Transverse colon (tissue), 4 donors: ENCODE results near the gene FBXL14. TPM values are rescaled to one million over a fixed set of nuclear protein-coding genes. Genes with fewer than 3 reads are reported as not detected.

ENCODE experiments used
- DNase-seq: peaks from one replicate; pipeline ENCODE4 v3.0.0-alpha.2; 2019
- H3K27ac ChIP-seq, 4 donors: fragments of 200-600 bp; sonication (generic); 2 replicates each; pipeline ENCODE4 v1.5.1; 2016 to 2018; ENCODE audit warnings: inconsistent platforms in 4 of 4
- H3K27me3 ChIP-seq: fragments of 200-600 bp; sonication (generic); 2 replicates; pipeline ENCODE4 v1.5.1; 2017; ENCODE audit warnings: inconsistent platforms
- H3K36me3 ChIP-seq, 4 donors: fragments of 200-600 bp; sonication (generic); 2 replicates each; pipeline ENCODE4 v1.5.1; 2017 to 2019; ENCODE audit warnings: inconsistent platforms in 4 of 4
- H3K4me1 ChIP-seq, 4 donors: fragments of 200-600 bp; sonication (generic); 2 replicates each; pipeline ENCODE4 v1.5.1; 2017 to 2020; ENCODE audit warnings: inconsistent platforms in 4 of 4
- H3K4me3 ChIP-seq, 4 donors: fragments of 200-600 bp; sonication (generic); 1 replicate in 1 of 4; 2 replicates in 3 of 4; pipeline versions ENCODE4 v1.5.1 to v1.6.1; 2017 to 2019; ENCODE audit warnings: inconsistent platforms in 4 of 4
- H3K9me3 ChIP-seq, 2 donors: fragments of 200-600 bp; sonication (generic); 2 replicates each; pipeline ENCODE4 v1.5.1; 2017 to 2019; ENCODE audit warnings: inconsistent platforms in 2 of 2
- EP300 ChIP-seq: sonication (generic); formaldehyde crosslinking; IDR thresholded peaks from one replicate; pipeline ENCODE4 v1.6.1; 2017; ENCODE audit warnings: antibody characterized with exemption, low read depth
- POLR2A ChIP-seq: fragments of 450-650 bp; IDR thresholded peaks from one replicate; pipeline ENCODE4 v1.6.1; 2016; ENCODE audit warnings: antibody characterized with exemption, mild to moderate bottlenecking, moderate library complexity
- POLR2AphosphoS5 ChIP-seq, 3 donors: sonication (generic); formaldehyde crosslinking; IDR thresholded peaks; one replicate each; pipeline ENCODE4 v1.6.1; 2016; ENCODE audit warnings: antibody characterized with exemption in 3 of 3
- WGBS, 2 donors: methylation state at CpG; one replicate each; pipeline ENCODE4 v1.1.5; 2018; ENCODE audit warnings: low coverage in 1 of 2; 5-methylcytosine and 5-hydroxymethylcytosine counted together
- in situ Hi-C, 4 donors: fragments of 200-750 bp; cut with MboI; loops; one replicate each; pipeline versions ENCODE4 v1.15.0 to v1.15.1; 2017; ENCODE audit warnings: low sequenced_read_pairs in 3 of 4, low pct_ligation_motif_present in 1 of 4, low pct_unique_long_range_greater_than_20kb in 1 of 4
- intact Hi-C: fragments of 100-400 bp; cut with DNase I; formaldehyde crosslinking; loops from one replicate; pipeline ENCODE4 v1.15.1; 2023; ENCODE audit warnings: low total_unique reads
- total RNA-seq, 4 donors: library from RNA; depleted of rRNA; stranded (reverse); fragments of >200 nt; gene quantifications; one replicate each; pipeline ENCODE4 v1.1.0, GENCODE V29; 2016
- TF ChIP-seq, protein P1 (sequence below), 5 experiments: fragments of 200-600 bp in 3 of 5; fragments of 450-650 bp in 2 of 5; sonication (generic) in 3 of 5; IDR thresholded peaks; 1 replicate in 2 of 5; 2 replicates in 3 of 5; pipeline ENCODE4 v1.5.1; 2016 to 2017; ENCODE audit warnings: antibody characterized with exemption in 5 of 5, inconsistent platforms in 3 of 5, mild to moderate bottlenecking in 2 of 5, moderate library complexity in 1 of 5

Gene FBXL14
- total RNA-seq, 4 donors from 2014 or later: 15.5 to 44.4 (median 28.0) TPM

GRCh38 chr12:1533602-1534304, 60.6 kb downstream of the FBXL14 start:
- Histone ChIP-seq H3K27me3 (peaks cover 75% of the 10 kb centered on the region), H3K9me3 (no peaks in the 10 kb centered on the region), H3K4me1 (peaks cover 0 to 8% (median 6%) of the 10 kb centered on the region in 4 donors), H3K4me3 (no peak overlapping the region), H3K27ac (peak overlapping the region in 2 of 4 donors; percentile 14 to 38), H3K36me3 (no peaks in the 10 kb centered on the region)
- TF ChIP-seq, protein P1, sequence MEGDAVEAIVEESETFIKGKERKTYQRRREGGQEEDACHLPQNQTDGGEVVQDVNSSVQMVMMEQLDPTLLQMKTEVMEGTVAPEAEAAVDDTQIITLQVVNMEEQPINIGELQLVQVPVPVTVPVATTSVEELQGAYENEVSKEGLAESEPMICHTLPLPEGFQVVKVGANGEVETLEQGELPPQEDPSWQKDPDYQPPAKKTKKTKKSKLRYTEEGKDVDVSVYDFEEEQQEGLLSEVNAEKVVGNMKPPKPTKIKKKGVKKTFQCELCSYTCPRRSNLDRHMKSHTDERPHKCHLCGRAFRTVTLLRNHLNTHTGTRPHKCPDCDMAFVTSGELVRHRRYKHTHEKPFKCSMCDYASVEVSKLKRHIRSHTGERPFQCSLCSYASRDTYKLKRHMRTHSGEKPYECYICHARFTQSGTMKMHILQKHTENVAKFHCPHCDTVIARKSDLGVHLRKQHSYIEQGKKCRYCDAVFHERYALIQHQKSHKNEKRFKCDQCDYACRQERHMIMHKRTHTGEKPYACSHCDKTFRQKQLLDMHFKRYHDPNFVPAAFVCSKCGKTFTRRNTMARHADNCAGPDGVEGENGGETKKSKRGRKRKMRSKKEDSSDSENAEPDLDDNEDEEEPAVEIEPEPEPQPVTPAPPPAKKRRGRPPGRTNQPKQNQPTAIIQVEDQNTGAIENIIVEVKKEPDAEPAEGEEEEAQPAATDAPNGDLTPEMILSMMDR (IDR thresholded peaks at IDR 0.05): no peak
- no peak for TF ChIP-seq POLR2AphosphoS5 (IDR thresholded peaks at IDR 0.05)
- intact Hi-C loops (no loop called here), in situ Hi-C loops (no loop called here)
- 25 to 46% methylated on average over 5 to 16 of the region's 16 CpGs for WGBS, 2 donors
- DNase-seq: peak; percentile 47

GRCh38 chr12:1533205-1533601, 61.2 kb downstream of the FBXL14 start:
- no peak for DNase-seq
- Histone ChIP-seq H3K27ac (peak overlapping the region in 2 of 4 donors; percentile 14 to 38), H3K36me3 (no peaks in the 10 kb centered on the region), H3K4me3 (peak overlapping the region in 1 of 4 donors; percentile 14), H3K27me3 (peaks cover 78% of the 10 kb centered on the region), H3K4me1 (peaks cover 0 to 8% (median 6%) of the 10 kb centered on the region in 4 donors), H3K9me3 (no peaks in the 10 kb centered on the region)
- WGBS, 2 donors: 61 to 76% methylated on average over 4 to 9 of the region's 9 CpGs
- intact Hi-C loops: no loop called here
- in situ Hi-C loops: no loop called here
- TF ChIP-seq EP300 (no peak), POLR2A (no peak), POLR2AphosphoS5 (IDR thresholded peaks at IDR 0.05) (no peak)
- TF ChIP-seq, protein P1 (IDR thresholded peaks at IDR 0.05): no peak

GRCh38 chr12:1532375-1533165, 61.8 kb downstream of the FBXL14 start:
- in situ Hi-C loops: no loop called here
- DNase-seq: no peak
- peaks cover 0 to 8% (median 6%) of the 10 kb centered on the region in 4 donors for H3K4me1 ChIP-seq
- H3K27me3 ChIP-seq: peaks cover 84% of the 10 kb centered on the region
- peak overlapping the region in 2 of 4 donors; percentile 38 to 62 for H3K27ac ChIP-seq
- TF ChIP-seq POLR2A: no peak
- TF ChIP-seq, protein P1 (IDR thresholded peaks at IDR 0.05): no peak
- TF ChIP-seq POLR2AphosphoS5 (IDR thresholded peaks at IDR 0.05): no peak
- TF ChIP-seq EP300: no peak
- H3K9me3 ChIP-seq: no peaks in the 10 kb centered on the region
- peak overlapping the region in 1 of 4 donors; percentile 14 for H3K4me3 ChIP-seq
- H3K36me3 ChIP-seq: no peaks in the 10 kb centered on the region
- intact Hi-C loops: no loop called here
- 64 to 72% methylated on average over 10 to 11 of the region's 11 CpGs for WGBS, 2 donors

GRCh38 chr12:1531654-1532374, 62.6 kb downstream of the FBXL14 start:
- DNase-seq: no peak
- Histone ChIP-seq H3K36me3 (no peaks in the 10 kb centered on the region), H3K27ac (peak overlapping the region; percentile 31 to 62 (median 37)), H3K27me3 (peaks cover 89% of the 10 kb centered on the region), H3K4me1 (peaks cover 0 to 8% (median 6%) of the 10 kb centered on the region in 4 donors), H3K9me3 (no peaks in the 10 kb centered on the region), H3K4me3 (peak overlapping the region in 3 of 4 donors; percentile 54 to 84 (median 59))
- intact Hi-C loops: no loop called here
- WGBS, 2 donors: 40% methylated on average over 23 of the region's 26 CpGs; no CpG with 5 or more reads in 1 of the 2 donors
- in situ Hi-C loops: no loop called here
- no peak for TF ChIP-seq EP300
- no peak for TF ChIP-seq POLR2A
- TF ChIP-seq POLR2AphosphoS5 (IDR thresholded peaks at IDR 0.05): no peak
- TF ChIP-seq, protein P1 (IDR thresholded peaks at IDR 0.05): no peak
